HL-60 (cell line): Measurements from ENCODE around the gene ANKZF1.

ENCODE experiments used
- GABPA ChIP-seq: IDR thresholded peaks from 2 replicates; pipeline ENCODE4 v1.6.1; 2012; ENCODE audit warnings: low read depth
- POLR2AphosphoS5 ChIP-seq: IDR thresholded peaks from 2 replicates; pipeline ENCODE4 v1.6.1; 2012; ENCODE audit warnings: low read depth
- REST ChIP-seq: IDR thresholded peaks from 2 replicates; pipeline ENCODE4 v1.6.1; 2012; ENCODE audit warnings: low read depth; ENCODE audit not compliant: insufficient replicate concordance
- TF ChIP-seq, protein P1 (sequence below): IDR thresholded peaks from one replicate; pipeline ENCODE4 v1.5.1; 2011; ENCODE audit warnings: low read length, control low read depth, inconsistent platforms; ENCODE audit not compliant: insufficient read depth

GRCh38 chr2:219234331-219234730, 4.7 kb downstream of the ANKZF1 start:
- TF ChIP-seq, protein P1, sequence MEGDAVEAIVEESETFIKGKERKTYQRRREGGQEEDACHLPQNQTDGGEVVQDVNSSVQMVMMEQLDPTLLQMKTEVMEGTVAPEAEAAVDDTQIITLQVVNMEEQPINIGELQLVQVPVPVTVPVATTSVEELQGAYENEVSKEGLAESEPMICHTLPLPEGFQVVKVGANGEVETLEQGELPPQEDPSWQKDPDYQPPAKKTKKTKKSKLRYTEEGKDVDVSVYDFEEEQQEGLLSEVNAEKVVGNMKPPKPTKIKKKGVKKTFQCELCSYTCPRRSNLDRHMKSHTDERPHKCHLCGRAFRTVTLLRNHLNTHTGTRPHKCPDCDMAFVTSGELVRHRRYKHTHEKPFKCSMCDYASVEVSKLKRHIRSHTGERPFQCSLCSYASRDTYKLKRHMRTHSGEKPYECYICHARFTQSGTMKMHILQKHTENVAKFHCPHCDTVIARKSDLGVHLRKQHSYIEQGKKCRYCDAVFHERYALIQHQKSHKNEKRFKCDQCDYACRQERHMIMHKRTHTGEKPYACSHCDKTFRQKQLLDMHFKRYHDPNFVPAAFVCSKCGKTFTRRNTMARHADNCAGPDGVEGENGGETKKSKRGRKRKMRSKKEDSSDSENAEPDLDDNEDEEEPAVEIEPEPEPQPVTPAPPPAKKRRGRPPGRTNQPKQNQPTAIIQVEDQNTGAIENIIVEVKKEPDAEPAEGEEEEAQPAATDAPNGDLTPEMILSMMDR, result no peak
- no peak for TF ChIP-seq REST
- TF ChIP-seq POLR2AphosphoS5, result no peak
- TF ChIP-seq GABPA, result no peak
